ENCODE data around the gene METTL25.

- TF ChIP-seq NR3C1 (CRISPR knock-in tag; conservative IDR thresholded peaks at IDR 0.05; ENCODE audit: low read depth) (no peak), CREM (CRISPR knock-in tag; IDR thresholded peaks at IDR 0.05) (no peak), ETV6 (CRISPR knock-in tag; IDR thresholded peaks at IDR 0.05) (no peak), MLX (CRISPR knock-in tag; IDR thresholded peaks at IDR 0.05) (no peak), ZBTB21 (CRISPR knock-in tag; IDR thresholded peaks at IDR 0.05; ENCODE audit: borderline replicate concordance) (no peak), FOXP1 (CRISPR knock-in tag; IDR thresholded peaks at IDR 0.05; ENCODE audit: borderline replicate concordance) (no peak), ZNF138 (CRISPR knock-in tag; conservative IDR thresholded peaks at IDR 0.05) (no peak), ZNF512 (CRISPR knock-in tag; IDR thresholded peaks at IDR 0.05; ENCODE audit: borderline replicate concordance) (no peak)
- TF ChIP-seq, protein P1, sequence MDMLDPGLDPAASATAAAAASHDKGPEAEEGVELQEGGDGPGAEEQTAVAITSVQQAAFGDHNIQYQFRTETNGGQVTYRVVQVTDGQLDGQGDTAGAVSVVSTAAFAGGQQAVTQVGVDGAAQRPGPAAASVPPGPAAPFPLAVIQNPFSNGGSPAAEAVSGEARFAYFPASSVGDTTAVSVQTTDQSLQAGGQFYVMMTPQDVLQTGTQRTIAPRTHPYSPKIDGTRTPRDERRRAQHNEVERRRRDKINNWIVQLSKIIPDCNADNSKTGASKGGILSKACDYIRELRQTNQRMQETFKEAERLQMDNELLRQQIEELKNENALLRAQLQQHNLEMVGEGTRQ (CRISPR knock-in tag; IDR thresholded peaks at IDR 0.05): no peak
- TF ChIP-seq, protein P2, sequence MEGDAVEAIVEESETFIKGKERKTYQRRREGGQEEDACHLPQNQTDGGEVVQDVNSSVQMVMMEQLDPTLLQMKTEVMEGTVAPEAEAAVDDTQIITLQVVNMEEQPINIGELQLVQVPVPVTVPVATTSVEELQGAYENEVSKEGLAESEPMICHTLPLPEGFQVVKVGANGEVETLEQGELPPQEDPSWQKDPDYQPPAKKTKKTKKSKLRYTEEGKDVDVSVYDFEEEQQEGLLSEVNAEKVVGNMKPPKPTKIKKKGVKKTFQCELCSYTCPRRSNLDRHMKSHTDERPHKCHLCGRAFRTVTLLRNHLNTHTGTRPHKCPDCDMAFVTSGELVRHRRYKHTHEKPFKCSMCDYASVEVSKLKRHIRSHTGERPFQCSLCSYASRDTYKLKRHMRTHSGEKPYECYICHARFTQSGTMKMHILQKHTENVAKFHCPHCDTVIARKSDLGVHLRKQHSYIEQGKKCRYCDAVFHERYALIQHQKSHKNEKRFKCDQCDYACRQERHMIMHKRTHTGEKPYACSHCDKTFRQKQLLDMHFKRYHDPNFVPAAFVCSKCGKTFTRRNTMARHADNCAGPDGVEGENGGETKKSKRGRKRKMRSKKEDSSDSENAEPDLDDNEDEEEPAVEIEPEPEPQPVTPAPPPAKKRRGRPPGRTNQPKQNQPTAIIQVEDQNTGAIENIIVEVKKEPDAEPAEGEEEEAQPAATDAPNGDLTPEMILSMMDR (IDR thresholded peaks at IDR 0.05): no peak
These were observed 78.0 kb downstream of the METTL25 start for GRCh38 chr12:82436354-82436753.

Measured in WTC11 (cell line).